Lower leg skin (tissue), 3 donors: ENCODE data around the gene LATS1.
"Not testable (repeated sequence)": the region's sequence is repeated elsewhere in the genome, so short reads cannot be mapped to it uniquely, and the experiment has no call there.

Experiments used
- CTCF ChIP-seq, 3 donors: fragments of 450-650 bp; IDR thresholded peaks; one replicate each; pipeline ENCODE4 v1.5.1; 2016; ENCODE audit warnings: antibody characterized with exemption in 3 of 3, mild to moderate bottlenecking in 3 of 3, moderate library complexity in 2 of 3
- POLR2A ChIP-seq, 2 donors: fragments of 450-650 bp; IDR thresholded peaks; one replicate each; pipeline ENCODE4 v1.6.1; 2016 to 2017; ENCODE audit warnings: antibody characterized with exemption in 2 of 2, mild to moderate bottlenecking in 1 of 2, moderate library complexity in 1 of 2

- TF ChIP-seq CTCF, POLR2A (IDR thresholded peaks at IDR 0.05): not testable (repeated sequence)
Measured at GRCh38 chr6:149751920-149752319, 34.0 kb upstream of the LATS1 start.
